Hepatocyte (in vitro differentiated cells): ENCODE measurements around the gene NELFCD.

Experiments
- EZH2 ChIP-seq: fragments of 200-600 bp; sonication (generic); IDR thresholded peaks from 2 replicates; pipeline ENCODE4 v1.6.1; 2016; ENCODE audit warnings: antibody characterized with exemption, mild to moderate bottlenecking, borderline replicate concordance
- EZH2phosphoT487 ChIP-seq: fragments of 200-600 bp; sonication (generic); IDR thresholded peaks from one replicate; pipeline ENCODE4 v1.6.1; 2018; ENCODE audit warnings: antibody characterized with exemption, mild to moderate bottlenecking, low read depth, moderate library complexity; ENCODE audit not compliant: unreplicated experiment, severe bottlenecking
- TF ChIP-seq, protein P1 (sequence below): fragments of 200-600 bp; sonication (generic); IDR thresholded peaks from 2 replicates; pipeline ENCODE4 v1.5.1; 2016; ENCODE audit warnings: antibody characterized with exemption, mild to moderate bottlenecking; ENCODE audit not compliant: poor library complexity

DNA sequence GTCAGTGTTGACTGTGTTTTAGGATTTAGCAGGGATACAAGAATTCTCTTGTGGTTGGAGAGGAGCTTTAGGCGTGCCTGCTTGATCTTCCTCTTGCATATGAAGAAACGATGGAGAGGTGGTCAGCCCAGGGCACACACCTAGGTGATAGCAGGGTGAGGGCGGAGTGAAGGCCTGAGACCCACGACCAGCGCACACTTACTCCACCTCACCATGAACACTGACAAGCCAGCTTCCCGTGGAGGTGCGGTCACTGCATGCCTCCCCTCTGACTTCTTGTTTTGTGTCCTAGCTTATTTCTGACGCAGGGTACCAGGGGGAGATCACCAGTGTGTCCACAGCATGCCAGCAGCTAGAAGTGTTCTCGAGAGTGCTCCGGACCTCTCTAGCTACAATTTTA, 8.1 kb downstream of the NELFCD start:
- TF ChIP-seq, protein P1, sequence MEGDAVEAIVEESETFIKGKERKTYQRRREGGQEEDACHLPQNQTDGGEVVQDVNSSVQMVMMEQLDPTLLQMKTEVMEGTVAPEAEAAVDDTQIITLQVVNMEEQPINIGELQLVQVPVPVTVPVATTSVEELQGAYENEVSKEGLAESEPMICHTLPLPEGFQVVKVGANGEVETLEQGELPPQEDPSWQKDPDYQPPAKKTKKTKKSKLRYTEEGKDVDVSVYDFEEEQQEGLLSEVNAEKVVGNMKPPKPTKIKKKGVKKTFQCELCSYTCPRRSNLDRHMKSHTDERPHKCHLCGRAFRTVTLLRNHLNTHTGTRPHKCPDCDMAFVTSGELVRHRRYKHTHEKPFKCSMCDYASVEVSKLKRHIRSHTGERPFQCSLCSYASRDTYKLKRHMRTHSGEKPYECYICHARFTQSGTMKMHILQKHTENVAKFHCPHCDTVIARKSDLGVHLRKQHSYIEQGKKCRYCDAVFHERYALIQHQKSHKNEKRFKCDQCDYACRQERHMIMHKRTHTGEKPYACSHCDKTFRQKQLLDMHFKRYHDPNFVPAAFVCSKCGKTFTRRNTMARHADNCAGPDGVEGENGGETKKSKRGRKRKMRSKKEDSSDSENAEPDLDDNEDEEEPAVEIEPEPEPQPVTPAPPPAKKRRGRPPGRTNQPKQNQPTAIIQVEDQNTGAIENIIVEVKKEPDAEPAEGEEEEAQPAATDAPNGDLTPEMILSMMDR = no peak
- TF ChIP-seq EZH2 (no peak), EZH2phosphoT487 (no peak)
